Ishikawa (cell line): ENCODE data around the gene TIAM2.

ENCODE experiments used
- CREB1 ChIP-seq: IDR thresholded peaks from 2 replicates; pipeline ENCODE4 v1.6.1; 2012; ENCODE audit warnings: low read depth
- EGR1 ChIP-seq: IDR thresholded peaks from 2 replicates; pipeline ENCODE4 v1.6.1; 2012
- EP300 ChIP-seq: IDR thresholded peaks from 2 replicates; pipeline ENCODE4 v1.6.1; 2012; ENCODE audit warnings: borderline replicate concordance
- FOXM1 ChIP-seq: IDR thresholded peaks from 2 replicates; pipeline ENCODE4 v1.6.1; 2012; ENCODE audit warnings: low read depth, borderline replicate concordance
- NFIC ChIP-seq: IDR thresholded peaks from 2 replicates; pipeline ENCODE4 v1.6.1; 2012
- RAD21 ChIP-seq: IDR thresholded peaks from 2 replicates; pipeline ENCODE4 v1.6.1; 2012; ENCODE audit warnings: low read depth
- TAF1 ChIP-seq: IDR thresholded peaks from 2 replicates; pipeline ENCODE4 v1.6.1; 2012; ENCODE audit warnings: low read depth, mild to moderate bottlenecking
- TCF12 ChIP-seq: IDR thresholded peaks from 2 replicates; pipeline ENCODE4 v1.6.1; 2012; ENCODE audit warnings: low read depth
- TEAD4 ChIP-seq: IDR thresholded peaks from 2 replicates; pipeline ENCODE4 v1.6.1; 2012
- TF ChIP-seq, protein P1 (sequence below): IDR thresholded peaks from 2 replicates; pipeline ENCODE4 v1.6.1; 2012
- TF ChIP-seq, protein P2 (sequence below): IDR thresholded peaks from 2 replicates; pipeline ENCODE4 v1.6.1; 2012; ENCODE audit warnings: low read depth, mild to moderate bottlenecking

DNA sequence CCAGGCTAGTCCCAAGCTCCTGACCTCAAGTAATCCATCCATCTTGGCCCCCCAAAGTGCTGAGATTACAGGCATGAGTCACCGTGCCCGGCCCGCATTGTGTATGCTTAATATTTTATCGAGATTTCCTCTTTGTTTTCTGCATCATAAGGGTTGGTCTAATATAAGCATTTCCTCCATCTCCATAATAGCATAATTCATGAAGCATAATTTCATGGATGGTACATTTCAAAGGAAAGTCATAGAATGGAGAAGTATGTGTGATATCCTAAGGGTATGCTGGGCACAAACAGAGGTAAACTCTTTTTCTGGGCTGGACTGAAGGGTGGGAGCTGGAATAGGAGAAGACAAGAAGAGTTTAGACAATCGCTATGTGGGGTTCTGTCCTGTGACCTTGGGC lies 17.5 kb upstream of the TIAM2 start:
- no peak for TF ChIP-seq EGR1
- TF ChIP-seq TAF1: no peak
- TF ChIP-seq CREB1: no peak
- TF ChIP-seq EP300: no peak
- TF ChIP-seq FOXM1: no peak
- TF ChIP-seq NFIC: no peak
- no peak for TF ChIP-seq TCF12
- no peak for TF ChIP-seq RAD21
- TF ChIP-seq, protein P1, sequence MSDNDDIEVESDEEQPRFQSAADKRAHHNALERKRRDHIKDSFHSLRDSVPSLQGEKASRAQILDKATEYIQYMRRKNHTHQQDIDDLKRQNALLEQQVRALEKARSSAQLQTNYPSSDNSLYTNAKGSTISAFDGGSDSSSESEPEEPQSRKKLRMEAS: no peak
- TF ChIP-seq, protein P2, sequence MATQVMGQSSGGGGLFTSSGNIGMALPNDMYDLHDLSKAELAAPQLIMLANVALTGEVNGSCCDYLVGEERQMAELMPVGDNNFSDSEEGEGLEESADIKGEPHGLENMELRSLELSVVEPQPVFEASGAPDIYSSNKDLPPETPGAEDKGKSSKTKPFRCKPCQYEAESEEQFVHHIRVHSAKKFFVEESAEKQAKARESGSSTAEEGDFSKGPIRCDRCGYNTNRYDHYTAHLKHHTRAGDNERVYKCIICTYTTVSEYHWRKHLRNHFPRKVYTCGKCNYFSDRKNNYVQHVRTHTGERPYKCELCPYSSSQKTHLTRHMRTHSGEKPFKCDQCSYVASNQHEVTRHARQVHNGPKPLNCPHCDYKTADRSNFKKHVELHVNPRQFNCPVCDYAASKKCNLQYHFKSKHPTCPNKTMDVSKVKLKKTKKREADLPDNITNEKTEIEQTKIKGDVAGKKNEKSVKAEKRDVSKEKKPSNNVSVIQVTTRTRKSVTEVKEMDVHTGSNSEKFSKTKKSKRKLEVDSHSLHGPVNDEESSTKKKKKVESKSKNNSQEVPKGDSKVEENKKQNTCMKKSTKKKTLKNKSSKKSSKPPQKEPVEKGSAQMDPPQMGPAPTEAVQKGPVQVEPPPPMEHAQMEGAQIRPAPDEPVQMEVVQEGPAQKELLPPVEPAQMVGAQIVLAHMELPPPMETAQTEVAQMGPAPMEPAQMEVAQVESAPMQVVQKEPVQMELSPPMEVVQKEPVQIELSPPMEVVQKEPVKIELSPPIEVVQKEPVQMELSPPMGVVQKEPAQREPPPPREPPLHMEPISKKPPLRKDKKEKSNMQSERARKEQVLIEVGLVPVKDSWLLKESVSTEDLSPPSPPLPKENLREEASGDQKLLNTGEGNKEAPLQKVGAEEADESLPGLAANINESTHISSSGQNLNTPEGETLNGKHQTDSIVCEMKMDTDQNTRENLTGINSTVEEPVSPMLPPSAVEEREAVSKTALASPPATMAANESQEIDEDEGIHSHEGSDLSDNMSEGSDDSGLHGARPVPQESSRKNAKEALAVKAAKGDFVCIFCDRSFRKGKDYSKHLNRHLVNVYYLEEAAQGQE: no peak
- TF ChIP-seq TEAD4: no peak
